ENCODE data around the gene COL5A2. TPM values are rescaled to one million over a fixed set of nuclear protein-coding genes. Genes with fewer than 3 reads are reported as not detected.
A peak's percentile ranks its signal among the peaks of the same experiment; 100 is the strongest.

COL5A2 gene
- total and polyA plus RNA-seq, 2 experiments from 2014 or later: 252 to 974 TPM

- peaks cover 35% of the 10 kb centered on the region for H3F3A ChIP-seq (ENCODE audit: insufficient read depth)
- H3K36me3 ChIP-seq (ENCODE audit: low read depth): peaks cover 22% of the 10 kb centered on the region; the same call in 1 of the 2 replicates
- no peaks in the 10 kb centered on the region for H3K9me3 ChIP-seq (ENCODE audit: low read depth)
- no peak overlapping the region for H3K27ac ChIP-seq
- no peak overlapping the region for H3K4me2 ChIP-seq (ENCODE audit: unreplicated experiment)
- peaks cover 47% of the 10 kb centered on the region for H3K4me1 ChIP-seq (ENCODE audit: insufficient read depth)
- 88 to 93% methylated on average over 5 of the region's 5 CpGs for WGBS, 2 experiments (ENCODE audit: low coverage in 1 of 2, low lambda C conversion rate in 2 of 2, missing lambda C conversion rate in 2 of 2)
- no peaks in the 10 kb centered on the region for H4K20me1 ChIP-seq (ENCODE audit: insufficient read depth)
- no peak overlapping the region for H2AFZ ChIP-seq
- H3K9me2 ChIP-seq (ENCODE audit: insufficient read depth): no peaks in the 10 kb centered on the region
- no peak for TF ChIP-seq EZH2phosphoT487 (IDR thresholded peaks at IDR 0.05; ENCODE audit: insufficient read depth, low read depth)
- no peak for TF ChIP-seq EZH2 (IDR thresholded peaks at IDR 0.05; ENCODE audit: insufficient read depth, poor library complexity, severe bottlenecking)
- no peak overlapping the region for H3K4me3 ChIP-seq
- H3K9ac ChIP-seq: no peak overlapping the region
- H3K79me2 ChIP-seq (ENCODE audit: insufficient read depth): peaks cover 100% of the 10 kb centered on the region
- H3K27me3 ChIP-seq (replicated peaks; ENCODE audit: insufficient read depth): no peaks in the 10 kb centered on the region
- in situ Hi-C loops (cut with MboI): no loop called here
- DNase-seq: no peak
Observed at GRCh38 chr2:189138800-189139199, 40.8 kb downstream of the COL5A2 start.

GRCh38 chr2:189137519-189137918 is 42.0 kb downstream of the COL5A2 start:
- H3K79me2 ChIP-seq (ENCODE audit: insufficient read depth): peaks cover 100% of the 10 kb centered on the region
- H3K9me2 ChIP-seq (ENCODE audit: insufficient read depth): no peaks in the 10 kb centered on the region
- no peak overlapping the region for H3K4me2 ChIP-seq (ENCODE audit: unreplicated experiment)
- TF ChIP-seq EZH2phosphoT487 (IDR thresholded peaks at IDR 0.05; ENCODE audit: insufficient read depth, low read depth) (no peak), EZH2 (IDR thresholded peaks at IDR 0.05; ENCODE audit: insufficient read depth, poor library complexity, severe bottlenecking) (no peak)
- no peak overlapping the region for H2AFZ ChIP-seq
- no peak overlapping the region for H3K27ac ChIP-seq
- no peak overlapping the region for H3K4me3 ChIP-seq
- peaks cover 34% of the 10 kb centered on the region for H3K4me1 ChIP-seq (ENCODE audit: insufficient read depth)
- DNase-seq: no peak
- no peak overlapping the region for H3K9ac ChIP-seq
- peaks cover 23% of the 10 kb centered on the region; the same call in 1 of the 2 replicates for H3K36me3 ChIP-seq (ENCODE audit: low read depth)
- WGBS, 2 experiments (ENCODE audit: low coverage in 1 of 2, low lambda C conversion rate in 2 of 2, missing lambda C conversion rate in 2 of 2): 97 to 100% methylated on average over 1 of the region's 1 CpG
- H3K9me3 ChIP-seq (ENCODE audit: low read depth): no peaks in the 10 kb centered on the region
- in situ Hi-C loops (cut with MboI): no loop called here
- no peaks in the 10 kb centered on the region for H4K20me1 ChIP-seq (ENCODE audit: insufficient read depth)
- no peaks in the 10 kb centered on the region for H3K27me3 ChIP-seq (replicated peaks; ENCODE audit: insufficient read depth)
- H3F3A ChIP-seq (ENCODE audit: insufficient read depth): peaks cover 22% of the 10 kb centered on the region; the same call in 1 of the 2 replicates

GRCh38 chr2:189134485-189134884 is 45.1 kb downstream of the COL5A2 start:
- no peak for DNase-seq
- in situ Hi-C loops (cut with MboI): no loop called here
- Histone ChIP-seq H3K9me2 (ENCODE audit: insufficient read depth) (no peaks in the 10 kb centered on the region), H2AFZ (no peak overlapping the region), H3K4me1 (ENCODE audit: insufficient read depth) (peaks cover 51% of the 10 kb centered on the region), H3K9ac (no peak overlapping the region), H3F3A (ENCODE audit: insufficient read depth) (peaks cover 36% of the 10 kb centered on the region), H3K4me3 (no peak overlapping the region), H3K4me2 (ENCODE audit: unreplicated experiment) (no peak overlapping the region), H3K79me2 (ENCODE audit: insufficient read depth) (peaks cover 96% of the 10 kb centered on the region), H3K36me3 (ENCODE audit: low read depth) (peaks cover 31% of the 10 kb centered on the region; the same call in 1 of the 2 replicates), H3K27me3 (replicated peaks; ENCODE audit: insufficient read depth) (no peaks in the 10 kb centered on the region), H3K9me3 (ENCODE audit: low read depth) (no peaks in the 10 kb centered on the region), H3K27ac (peak overlapping the region; percentile 21), H4K20me1 (ENCODE audit: insufficient read depth) (no peaks in the 10 kb centered on the region)
- WGBS, 2 experiments (ENCODE audit: low coverage in 1 of 2, low lambda C conversion rate in 2 of 2, missing lambda C conversion rate in 2 of 2): 43 to 45% methylated on average over 4 of the region's 4 CpGs
- TF ChIP-seq EZH2phosphoT487 (IDR thresholded peaks at IDR 0.05; ENCODE audit: insufficient read depth, low read depth) (no peak), EZH2 (IDR thresholded peaks at IDR 0.05; ENCODE audit: insufficient read depth, poor library complexity, severe bottlenecking) (no peak)

GRCh38 chr2:189131991-189132390 is 47.6 kb downstream of the COL5A2 start:
- Histone ChIP-seq H3K9me3 (ENCODE audit: low read depth) (no peaks in the 10 kb centered on the region), H3F3A (ENCODE audit: insufficient read depth) (peaks cover 60% of the 10 kb centered on the region), H3K4me2 (ENCODE audit: unreplicated experiment) (no peak overlapping the region), H3K4me3 (no peak overlapping the region), H4K20me1 (ENCODE audit: insufficient read depth) (no peaks in the 10 kb centered on the region), H3K4me1 (ENCODE audit: insufficient read depth) (peaks cover 70% of the 10 kb centered on the region), H3K9me2 (ENCODE audit: insufficient read depth) (no peaks in the 10 kb centered on the region), H3K27me3 (replicated peaks; ENCODE audit: insufficient read depth) (no peaks in the 10 kb centered on the region), H2AFZ (no peak overlapping the region), H3K9ac (no peak overlapping the region), H3K27ac (peak overlapping the region; percentile 90; the same call in 1 of the 2 replicates), H3K36me3 (ENCODE audit: low read depth) (0 out of 2 replicates have a peak, but pooled peaks cover 22% of the 10 kb centered on the region), H3K79me2 (ENCODE audit: insufficient read depth) (peaks cover 96% of the 10 kb centered on the region)
- DNase-seq: no peak
- in situ Hi-C loops (cut with MboI): no loop called here
- TF ChIP-seq EZH2phosphoT487 (IDR thresholded peaks at IDR 0.05; ENCODE audit: insufficient read depth, low read depth): no peak
- no peak for TF ChIP-seq EZH2 (IDR thresholded peaks at IDR 0.05; ENCODE audit: insufficient read depth, poor library complexity, severe bottlenecking)
- 70 to 71% methylated on average over 3 of the region's 3 CpGs for WGBS, 2 experiments (ENCODE audit: low coverage in 1 of 2, low lambda C conversion rate in 2 of 2, missing lambda C conversion rate in 2 of 2)
